ENCODE data around the gene LOXL1. TPM values are rescaled to one million over a fixed set of nuclear protein-coding genes. Genes with fewer than 3 reads are reported as not detected.
A peak's percentile ranks its signal among the peaks of the same experiment; 100 is the strongest.

Gene LOXL1
- total and polyA plus RNA-seq, 2 of the 13 experiments (the other 11 are each of a cell fraction or from before 2014, with no cell fraction given), result 0.51 to 1.3 TPM

DNA sequence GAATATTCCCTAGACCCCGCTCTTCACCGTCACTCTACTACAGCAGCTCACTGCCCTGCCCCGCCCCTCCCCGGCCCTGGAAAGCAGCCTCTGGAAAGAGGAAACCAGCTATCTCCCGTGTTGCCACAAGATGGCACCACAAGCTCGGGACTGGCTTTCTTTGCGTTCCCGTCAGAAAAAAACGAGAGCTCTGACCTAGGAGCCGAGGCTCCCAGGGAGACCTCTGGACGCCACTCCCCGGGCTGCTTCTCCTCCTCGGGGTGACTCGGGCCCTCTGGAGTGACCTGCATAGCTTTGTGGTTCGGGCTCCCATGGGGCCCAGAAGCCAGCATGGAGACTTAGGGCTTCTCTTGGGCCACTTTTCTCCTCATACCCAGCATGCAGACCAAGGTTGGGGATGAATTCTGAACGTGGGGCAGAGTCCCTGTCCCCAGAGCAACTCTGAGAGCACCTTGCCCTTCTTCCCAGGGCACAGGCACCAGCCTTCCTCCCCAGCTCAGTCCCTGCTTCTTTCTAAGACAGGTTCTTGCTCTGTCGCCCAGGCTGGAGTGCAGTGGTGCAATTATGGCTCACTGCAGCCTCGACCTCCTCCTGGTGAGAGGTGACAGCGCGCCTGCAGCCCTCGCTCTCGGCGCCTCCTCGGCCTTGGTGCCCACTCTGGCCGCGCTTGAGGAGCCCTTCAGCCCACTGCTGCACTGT, 46.9 kb downstream of the LOXL1 start (continued):
- TF ChIP-seq, protein P1, sequence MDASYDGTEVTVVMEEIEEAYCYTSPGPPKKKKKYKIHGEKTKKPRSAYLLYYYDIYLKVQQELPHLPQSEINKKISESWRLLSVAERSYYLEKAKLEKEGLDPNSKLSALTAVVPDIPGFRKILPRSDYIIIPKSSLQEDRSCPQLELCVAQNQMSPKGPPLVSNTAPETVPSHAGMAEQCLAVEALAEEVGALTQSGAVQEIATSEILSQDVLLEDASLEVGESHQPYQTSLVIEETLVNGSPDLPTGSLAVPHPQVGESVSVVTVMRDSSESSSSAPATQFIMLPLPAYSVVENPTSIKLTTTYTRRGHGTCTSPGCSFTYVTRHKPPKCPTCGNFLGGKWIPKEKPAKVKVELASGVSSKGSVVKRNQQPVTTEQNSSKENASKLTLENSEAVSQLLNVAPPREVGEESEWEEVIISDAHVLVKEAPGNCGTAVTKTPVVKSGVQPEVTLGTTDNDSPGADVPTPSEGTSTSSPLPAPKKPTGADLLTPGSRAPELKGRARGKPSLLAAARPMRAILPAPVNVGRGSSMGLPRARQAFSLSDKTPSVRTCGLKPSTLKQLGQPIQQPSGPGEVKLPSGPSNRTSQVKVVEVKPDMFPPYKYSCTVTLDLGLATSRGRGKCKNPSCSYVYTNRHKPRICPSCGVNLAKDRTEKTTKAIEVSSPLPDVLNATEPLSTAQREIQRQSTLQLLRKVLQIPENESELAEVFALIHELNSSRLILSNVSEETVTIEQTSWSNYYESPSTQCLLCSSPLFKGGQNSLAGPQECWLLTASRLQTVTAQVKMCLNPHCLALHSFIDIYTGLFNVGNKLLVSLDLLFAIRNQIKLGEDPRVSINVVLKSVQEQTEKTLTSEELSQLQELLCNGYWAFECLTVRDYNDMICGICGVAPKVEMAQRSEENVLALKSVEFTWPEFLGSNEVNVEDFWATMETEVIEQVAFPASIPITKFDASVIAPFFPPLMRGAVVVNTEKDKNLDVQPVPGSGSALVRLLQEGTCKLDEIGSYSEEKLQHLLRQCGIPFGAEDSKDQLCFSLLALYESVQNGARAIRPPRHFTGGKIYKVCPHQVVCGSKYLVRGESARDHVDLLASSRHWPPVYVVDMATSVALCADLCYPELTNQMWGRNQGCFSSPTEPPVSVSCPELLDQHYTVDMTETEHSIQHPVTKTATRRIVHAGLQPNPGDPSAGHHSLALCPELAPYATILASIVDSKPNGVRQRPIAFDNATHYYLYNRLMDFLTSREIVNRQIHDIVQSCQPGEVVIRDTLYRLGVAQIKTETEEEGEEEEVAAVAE (CRISPR knock-in tag; IDR thresholded peaks at IDR 0.05; ENCODE audit: borderline replicate concordance), result peak; percentile 58; the same call in 1 of the 2 replicates
- TF ChIP-seq ZNF572 (CRISPR knock-in tag; IDR thresholded peaks at IDR 0.05) (0 out of 2 replicates have a peak, but pooled peaks have one; percentile 30), GZF1 (CRISPR knock-in tag; IDR thresholded peaks at IDR 0.05) (no peak), NFKBIZ (CRISPR knock-in tag; IDR thresholded peaks at IDR 0.05) (no peak), ZNF883 (CRISPR knock-in tag; IDR thresholded peaks at IDR 0.05; ENCODE audit: not compliant biosample characterization) (peak; percentile 57), TARDBP (CRISPR knock-in tag; IDR thresholded peaks at IDR 0.05) (0 out of 2 replicates have a peak, but pooled peaks have one; percentile 18), SATB2 (CRISPR knock-in tag; IDR thresholded peaks at IDR 0.05) (no peak), ZFP37 (CRISPR knock-in tag; IDR thresholded peaks at IDR 0.05; ENCODE audit: borderline replicate concordance) (no peak), ZNF7 (CRISPR knock-in tag; IDR thresholded peaks at IDR 0.05) (no peak)
- TF ChIP-seq, protein P2, sequence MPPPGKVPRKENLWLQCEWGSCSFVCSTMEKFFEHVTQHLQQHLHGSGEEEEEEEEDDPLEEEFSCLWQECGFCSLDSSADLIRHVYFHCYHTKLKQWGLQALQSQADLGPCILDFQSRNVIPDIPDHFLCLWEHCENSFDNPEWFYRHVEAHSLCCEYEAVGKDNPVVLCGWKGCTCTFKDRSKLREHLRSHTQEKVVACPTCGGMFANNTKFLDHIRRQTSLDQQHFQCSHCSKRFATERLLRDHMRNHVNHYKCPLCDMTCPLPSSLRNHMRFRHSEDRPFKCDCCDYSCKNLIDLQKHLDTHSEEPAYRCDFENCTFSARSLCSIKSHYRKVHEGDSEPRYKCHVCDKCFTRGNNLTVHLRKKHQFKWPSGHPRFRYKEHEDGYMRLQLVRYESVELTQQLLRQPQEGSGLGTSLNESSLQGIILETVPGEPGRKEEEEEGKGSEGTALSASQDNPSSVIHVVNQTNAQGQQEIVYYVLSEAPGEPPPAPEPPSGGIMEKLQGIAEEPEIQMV (CRISPR knock-in tag; IDR thresholded peaks at IDR 0.05; ENCODE audit: low read depth), result 0 out of 2 replicates have a peak, but pooled peaks have one; percentile 13
- TF ChIP-seq, protein P3, sequence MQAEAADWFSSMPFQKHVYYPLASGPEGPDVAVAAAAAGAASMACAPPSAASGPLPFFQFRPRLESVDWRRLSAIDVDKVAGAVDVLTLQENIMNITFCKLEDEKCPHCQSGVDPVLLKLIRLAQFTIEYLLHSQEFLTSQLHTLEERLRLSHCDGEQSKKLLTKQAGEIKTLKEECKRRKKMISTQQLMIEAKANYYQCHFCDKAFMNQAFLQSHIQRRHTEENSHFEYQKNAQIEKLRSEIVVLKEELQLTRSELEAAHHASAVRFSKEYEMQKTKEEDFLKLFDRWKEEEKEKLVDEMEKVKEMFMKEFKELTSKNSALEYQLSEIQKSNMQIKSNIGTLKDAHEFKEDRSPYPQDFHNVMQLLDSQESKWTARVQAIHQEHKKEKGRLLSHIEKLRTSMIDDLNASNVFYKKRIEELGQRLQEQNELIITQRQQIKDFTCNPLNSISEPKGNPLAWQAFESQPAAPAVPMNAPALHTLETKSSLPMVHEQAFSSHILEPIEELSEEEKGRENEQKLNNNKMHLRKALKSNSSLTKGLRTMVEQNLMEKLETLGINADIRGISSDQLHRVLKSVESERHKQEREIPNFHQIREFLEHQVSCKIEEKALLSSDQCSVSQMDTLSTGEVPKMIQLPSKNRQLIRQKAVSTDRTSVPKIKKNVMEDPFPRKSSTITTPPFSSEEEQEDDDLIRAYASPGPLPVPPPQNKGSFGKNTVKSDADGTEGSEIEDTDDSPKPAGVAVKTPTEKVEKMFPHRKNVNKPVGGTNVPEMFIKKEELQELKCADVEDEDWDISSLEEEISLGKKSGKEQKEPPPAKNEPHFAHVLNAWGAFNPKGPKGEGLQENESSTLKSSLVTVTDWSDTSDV (CRISPR knock-in tag; IDR thresholded peaks at IDR 0.05), result no peak
- TF ChIP-seq, protein P4, sequence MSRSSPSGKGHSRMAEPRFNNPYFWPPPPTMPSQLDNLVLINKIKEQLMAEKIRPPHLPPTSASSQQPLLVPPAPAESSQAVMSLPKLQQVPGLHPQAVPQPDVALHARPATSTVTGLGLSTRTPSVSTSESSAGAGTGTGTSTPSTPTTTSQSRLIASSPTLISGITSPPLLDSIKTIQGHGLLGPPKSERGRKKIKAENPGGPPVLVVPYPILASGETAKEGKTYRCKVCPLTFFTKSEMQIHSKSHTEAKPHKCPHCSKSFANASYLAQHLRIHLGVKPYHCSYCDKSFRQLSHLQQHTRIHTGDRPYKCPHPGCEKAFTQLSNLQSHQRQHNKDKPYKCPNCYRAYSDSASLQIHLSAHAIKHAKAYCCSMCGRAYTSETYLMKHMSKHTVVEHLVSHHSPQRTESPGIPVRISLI (CRISPR knock-in tag; IDR thresholded peaks at IDR 0.05; ENCODE audit: borderline replicate concordance), result peak; percentile 95
- TF ChIP-seq, protein P5, sequence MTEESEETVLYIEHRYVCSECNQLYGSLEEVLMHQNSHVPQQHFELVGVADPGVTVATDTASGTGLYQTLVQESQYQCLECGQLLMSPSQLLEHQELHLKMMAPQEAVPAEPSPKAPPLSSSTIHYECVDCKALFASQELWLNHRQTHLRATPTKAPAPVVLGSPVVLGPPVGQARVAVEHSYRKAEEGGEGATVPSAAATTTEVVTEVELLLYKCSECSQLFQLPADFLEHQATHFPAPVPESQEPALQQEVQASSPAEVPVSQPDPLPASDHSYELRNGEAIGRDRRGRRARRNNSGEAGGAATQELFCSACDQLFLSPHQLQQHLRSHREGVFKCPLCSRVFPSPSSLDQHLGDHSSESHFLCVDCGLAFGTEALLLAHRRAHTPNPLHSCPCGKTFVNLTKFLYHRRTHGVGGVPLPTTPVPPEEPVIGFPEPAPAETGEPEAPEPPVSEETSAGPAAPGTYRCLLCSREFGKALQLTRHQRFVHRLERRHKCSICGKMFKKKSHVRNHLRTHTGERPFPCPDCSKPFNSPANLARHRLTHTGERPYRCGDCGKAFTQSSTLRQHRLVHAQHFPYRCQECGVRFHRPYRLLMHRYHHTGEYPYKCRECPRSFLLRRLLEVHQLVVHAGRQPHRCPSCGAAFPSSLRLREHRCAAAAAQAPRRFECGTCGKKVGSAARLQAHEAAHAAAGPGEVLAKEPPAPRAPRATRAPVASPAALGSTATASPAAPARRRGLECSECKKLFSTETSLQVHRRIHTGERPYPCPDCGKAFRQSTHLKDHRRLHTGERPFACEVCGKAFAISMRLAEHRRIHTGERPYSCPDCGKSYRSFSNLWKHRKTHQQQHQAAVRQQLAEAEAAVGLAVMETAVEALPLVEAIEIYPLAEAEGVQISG (CRISPR knock-in tag; IDR thresholded peaks at IDR 0.05), result peak; percentile 41; the same call in 1 of the 2 replicates
